ENCODE measurements around the gene OPA3.

DNA sequence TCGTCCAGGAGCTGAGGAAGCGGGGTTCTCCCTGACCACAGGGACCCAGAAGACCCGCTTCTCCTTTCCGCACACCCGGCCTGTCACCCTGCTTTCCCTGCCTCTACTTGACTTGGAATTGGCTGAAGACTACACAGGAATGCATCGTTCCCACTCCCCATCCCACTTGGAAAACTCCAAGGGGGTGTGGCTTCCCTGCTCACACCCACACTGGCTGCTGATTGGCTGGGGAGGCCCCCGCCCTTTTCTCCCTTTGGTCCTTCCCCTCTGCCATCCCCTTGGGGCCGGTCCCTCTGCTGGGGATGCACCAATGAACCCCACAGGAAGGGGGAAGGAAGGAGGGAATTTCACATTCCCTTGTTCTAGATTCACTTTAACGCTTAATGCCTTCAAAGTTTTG lies 58.5 kb downstream of the OPA3 start:
- TF ChIP-seq, protein P1, sequence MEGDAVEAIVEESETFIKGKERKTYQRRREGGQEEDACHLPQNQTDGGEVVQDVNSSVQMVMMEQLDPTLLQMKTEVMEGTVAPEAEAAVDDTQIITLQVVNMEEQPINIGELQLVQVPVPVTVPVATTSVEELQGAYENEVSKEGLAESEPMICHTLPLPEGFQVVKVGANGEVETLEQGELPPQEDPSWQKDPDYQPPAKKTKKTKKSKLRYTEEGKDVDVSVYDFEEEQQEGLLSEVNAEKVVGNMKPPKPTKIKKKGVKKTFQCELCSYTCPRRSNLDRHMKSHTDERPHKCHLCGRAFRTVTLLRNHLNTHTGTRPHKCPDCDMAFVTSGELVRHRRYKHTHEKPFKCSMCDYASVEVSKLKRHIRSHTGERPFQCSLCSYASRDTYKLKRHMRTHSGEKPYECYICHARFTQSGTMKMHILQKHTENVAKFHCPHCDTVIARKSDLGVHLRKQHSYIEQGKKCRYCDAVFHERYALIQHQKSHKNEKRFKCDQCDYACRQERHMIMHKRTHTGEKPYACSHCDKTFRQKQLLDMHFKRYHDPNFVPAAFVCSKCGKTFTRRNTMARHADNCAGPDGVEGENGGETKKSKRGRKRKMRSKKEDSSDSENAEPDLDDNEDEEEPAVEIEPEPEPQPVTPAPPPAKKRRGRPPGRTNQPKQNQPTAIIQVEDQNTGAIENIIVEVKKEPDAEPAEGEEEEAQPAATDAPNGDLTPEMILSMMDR (IDR thresholded peaks at IDR 0.05; ENCODE audit: borderline replicate concordance, extremely low read depth, low read length, poor library complexity, severe bottlenecking), result no peak
- no peak for TF ChIP-seq EZH2 (IDR thresholded peaks at IDR 0.05; ENCODE audit: borderline replicate concordance, low read depth, low read length, severe bottlenecking)

All from DND-41 (cell line).